ENCODE data around the gene RASGEF1B. TPM values are rescaled to one million over a fixed set of nuclear protein-coding genes. Genes with fewer than 3 reads are reported as not detected.

Gene RASGEF1B
- total RNA-seq, 1 donor from 2014 or later: 0.26 TPM

DNA sequence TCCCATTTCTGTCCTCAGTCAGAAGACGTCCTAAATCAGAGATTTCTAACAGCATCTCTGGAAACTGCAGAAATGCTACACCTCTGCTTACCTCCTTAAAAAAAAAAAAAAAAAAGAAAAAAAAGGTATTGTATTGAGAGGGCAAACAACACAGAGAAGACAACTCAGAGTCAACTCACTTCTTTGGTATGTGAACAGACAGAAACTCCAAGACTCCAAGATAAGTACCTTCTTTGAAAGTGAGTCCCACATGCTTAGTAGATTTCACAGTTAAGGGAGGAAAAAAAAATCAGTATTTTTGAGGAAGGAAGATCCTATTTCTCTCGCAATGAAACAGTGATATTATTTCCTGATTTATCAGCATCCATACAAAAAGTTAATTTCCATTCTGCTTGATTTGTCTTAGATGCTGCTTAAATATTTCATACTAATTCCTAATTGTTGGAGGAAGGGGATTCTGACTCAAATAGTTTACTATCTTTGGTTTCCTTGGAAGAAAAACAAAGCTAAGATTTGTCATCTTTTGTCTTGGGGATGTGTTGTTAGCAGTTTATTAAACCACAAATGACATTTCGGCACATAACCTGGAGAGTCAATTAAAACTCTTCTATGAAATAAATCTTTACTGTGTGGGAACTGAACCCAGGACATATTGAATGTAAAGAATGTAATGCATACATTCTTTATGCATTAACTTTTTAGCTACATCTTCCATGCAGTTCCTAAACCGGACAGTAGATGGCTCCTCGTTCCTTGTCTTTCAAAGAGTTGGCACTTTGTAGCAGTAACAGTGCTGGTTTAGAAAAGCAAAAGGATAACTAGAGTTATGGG is 4.7 kb downstream of the RASGEF1B start:
- DNase-seq (ENCODE audit: low read depth, low spot score): no peak

DNA sequence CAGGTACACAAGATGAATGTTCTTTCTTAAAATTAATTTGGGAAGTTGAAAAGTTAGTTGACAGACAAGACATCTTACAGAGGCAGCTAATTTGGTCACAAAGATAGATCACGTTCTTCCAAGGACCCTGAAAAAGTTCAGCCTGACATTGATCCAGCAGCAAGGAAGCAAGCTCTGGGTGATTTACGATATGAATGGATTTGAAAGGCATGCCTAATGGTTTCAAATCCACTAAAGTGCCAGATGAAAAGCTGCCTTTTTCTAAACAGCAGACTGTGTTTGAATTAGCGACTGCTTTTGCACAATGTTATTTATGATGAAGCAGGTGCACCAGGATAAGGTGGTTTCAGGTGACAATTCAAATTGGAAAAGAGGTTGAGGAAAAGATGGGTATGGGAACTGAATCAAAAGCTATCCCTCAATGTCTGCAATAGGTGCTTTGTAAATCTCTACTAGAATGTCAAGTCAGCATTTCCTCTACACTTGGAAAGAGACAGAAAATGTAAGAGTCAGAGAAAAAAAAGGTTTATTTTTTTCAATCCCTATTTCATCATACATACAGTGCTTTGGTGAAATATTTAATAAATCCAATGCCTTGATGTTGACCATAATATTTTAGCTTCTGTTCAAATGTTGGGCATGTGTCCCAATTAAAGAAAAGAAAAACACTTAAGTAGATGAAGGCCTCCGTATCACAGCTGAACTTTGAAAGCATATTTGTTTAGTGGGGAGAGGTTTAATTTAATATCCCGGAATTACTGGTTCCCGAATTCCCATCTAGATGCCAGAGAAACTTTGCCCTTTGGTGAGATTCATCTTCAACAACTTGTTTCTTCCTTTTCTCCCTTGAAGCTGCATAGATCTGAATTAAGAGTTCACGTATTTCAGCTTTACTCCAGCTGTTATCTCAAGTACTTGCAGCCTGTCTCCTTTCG is 6.0 kb downstream of the RASGEF1B start:
- DNase-seq (ENCODE audit: low read depth, low spot score): no peak

DNA sequence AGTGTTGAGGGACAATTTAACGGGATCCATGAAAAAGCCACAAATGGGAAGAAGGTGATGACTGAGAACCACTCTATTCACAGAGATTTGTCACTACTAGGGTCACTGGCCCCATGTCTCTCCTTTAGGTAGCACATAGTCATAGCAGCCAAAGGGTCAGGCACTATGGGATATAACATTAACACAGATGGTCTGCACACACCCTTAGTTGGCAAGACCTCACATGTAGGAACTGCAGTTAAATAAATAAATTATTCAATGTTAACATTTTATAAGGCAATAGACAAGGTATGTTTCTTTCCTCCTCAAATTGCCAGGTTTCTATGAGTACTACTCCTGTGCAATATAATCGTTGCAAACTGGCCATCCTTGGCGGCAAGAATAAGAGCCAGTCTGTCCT is 10.9 kb downstream of the RASGEF1B start:
- DNase-seq (ENCODE audit: low read depth, low spot score): no peak

DNA sequence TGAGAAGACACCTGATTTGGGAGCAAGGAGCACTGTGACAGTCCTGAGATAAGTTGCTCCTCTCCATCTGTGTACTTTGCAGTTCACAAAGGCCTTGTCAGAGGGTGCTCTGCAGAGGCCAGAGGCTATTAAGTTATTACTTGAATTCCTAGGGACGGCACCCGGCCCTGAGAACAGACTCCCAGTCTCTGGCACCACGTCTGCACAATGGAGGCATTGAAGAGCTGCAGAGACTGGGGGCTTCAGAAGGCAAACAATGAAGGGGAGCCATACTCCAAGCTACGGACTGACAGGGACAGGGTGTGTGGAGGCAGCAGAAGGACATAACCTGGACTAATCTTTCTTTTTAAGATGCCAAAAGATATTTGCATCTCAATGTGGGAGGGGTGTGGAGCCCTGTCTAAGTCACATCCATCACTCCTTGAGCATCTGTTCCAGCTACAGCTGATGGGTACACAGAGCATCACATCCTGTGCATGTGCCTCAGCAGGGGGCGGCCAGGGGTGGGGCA is 11.5 kb downstream of the RASGEF1B start:
- no peak for DNase-seq (ENCODE audit: low read depth, low spot score)

DNA sequence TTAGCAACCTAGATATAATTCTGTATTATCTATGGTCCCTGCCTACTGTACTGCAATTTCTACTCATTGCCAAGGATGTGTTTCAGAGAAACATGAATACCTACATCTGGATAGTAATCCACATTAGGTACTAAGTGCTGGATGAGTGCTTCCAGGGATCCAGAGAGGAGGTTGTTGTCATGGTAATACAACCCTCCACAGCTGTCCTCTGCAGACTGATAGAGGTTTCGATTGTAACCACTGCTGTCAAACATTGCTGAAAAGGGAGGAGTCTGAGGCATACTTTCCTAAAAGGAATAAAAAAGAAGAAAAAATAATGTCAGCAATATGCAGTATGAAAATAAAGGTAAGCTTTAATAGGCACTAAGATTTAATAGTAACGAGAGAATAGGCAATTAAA is 12.5 kb downstream of the RASGEF1B start:
- no peak for DNase-seq (ENCODE audit: low read depth, low spot score)

DNA sequence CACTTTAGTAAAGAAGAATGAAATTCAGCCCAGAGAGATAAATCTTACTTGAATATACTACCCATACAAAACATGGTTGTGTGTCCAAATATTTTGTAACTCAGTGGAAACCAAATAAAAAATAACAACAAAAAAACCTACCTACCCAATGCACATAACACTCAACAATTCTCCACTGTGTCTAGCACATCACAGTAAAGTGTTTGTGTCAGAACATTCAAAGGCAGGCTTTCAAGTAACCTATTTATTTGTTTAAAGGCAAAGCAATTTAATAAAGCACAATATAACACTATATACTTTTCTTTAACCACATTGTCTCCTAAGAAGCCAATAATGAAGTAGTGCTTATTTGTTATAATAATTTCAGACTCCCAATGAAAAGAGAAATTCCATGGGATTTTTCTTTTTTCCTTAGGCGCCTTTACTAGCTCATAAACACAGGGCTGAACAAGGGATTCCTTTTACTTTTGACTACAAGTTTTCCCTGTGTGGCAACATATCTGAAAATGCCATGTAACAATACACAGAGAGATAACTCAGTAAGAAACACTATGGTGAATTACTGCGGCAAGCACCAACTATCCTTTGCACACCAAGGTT is 13.7 kb downstream of the RASGEF1B start:
- DNase-seq (ENCODE audit: low read depth, low spot score): no peak

DNA sequence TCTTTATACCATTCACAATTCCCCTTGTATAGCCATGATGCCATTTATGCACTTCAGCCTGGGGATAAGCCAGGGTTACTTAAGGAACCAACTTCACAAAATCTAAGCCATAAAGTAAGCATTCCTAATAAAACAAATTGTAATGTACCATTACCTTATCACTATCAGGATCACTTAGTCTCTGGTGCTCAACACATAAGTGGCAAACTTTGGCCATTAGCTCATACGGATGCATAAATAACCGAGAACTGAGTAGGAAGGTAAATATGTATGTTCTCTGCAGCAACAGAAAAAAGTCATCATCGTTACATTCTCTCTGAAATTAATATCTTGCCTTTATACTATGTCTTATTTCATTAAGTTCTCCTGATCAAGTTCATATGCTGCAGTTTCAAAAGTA is 14.4 kb downstream of the RASGEF1B start:
- no peak for DNase-seq (ENCODE audit: low read depth, low spot score)

DNA sequence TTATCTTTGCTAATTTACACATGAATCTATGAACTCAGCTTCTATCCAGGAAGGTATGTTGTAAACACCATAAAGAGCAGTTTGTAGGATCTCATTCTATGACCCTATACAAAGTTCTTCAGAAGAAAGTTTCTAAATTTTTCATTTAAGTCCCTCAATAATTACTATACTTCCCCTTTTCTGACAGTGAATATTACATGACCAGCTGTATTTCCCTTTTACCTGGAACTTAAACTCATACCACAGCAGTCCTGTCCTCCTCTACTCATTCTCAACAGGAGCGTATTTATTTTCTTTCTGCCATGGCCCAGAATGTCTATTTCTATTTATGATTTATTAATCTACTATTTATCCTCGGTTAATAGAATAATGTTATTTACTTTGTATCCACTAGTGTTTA is 15.8 kb downstream of the RASGEF1B start:
- no peak for DNase-seq (ENCODE audit: low read depth, low spot score)

DNA sequence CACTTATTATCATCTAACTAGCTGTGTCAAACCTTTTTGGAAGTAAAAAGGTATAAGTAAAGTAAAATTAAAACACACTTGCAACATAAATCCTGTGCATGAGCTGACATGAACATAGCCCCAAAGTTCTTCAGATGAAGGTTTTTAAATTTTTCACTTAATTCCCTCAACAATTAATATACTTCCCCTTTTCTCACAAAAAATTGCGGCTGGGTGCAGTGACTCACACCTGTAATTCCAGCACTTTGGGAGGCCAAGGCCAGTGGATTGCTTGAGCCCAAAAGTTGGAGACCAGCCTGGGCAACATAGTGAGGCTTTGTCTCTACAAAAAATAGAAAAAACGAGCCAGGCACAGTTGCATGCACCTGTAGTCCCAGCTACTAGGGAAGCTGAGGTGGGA is 16.8 kb downstream of the RASGEF1B start:
- DNase-seq (ENCODE audit: low read depth, low spot score): no peak

DNA sequence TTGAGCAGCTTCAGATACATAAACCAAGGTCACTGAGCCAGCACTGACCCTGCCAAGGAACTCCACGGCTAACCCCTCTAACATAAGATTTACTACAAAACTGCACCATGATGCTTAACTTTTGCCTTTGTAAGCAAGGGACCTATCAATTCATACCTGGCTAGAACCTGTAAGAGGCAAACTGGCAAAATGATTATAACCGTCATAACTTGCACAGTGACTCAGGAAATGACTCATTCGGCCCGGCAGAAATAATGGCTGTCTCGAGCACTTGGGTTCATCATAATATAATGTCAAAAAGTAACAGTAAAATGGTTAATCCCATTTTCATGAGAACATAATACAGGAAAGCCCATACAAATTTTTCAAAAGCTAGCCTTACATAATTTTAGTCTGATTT is 17.2 kb downstream of the RASGEF1B start:
- no peak for DNase-seq (ENCODE audit: low read depth, low spot score)

DNA sequence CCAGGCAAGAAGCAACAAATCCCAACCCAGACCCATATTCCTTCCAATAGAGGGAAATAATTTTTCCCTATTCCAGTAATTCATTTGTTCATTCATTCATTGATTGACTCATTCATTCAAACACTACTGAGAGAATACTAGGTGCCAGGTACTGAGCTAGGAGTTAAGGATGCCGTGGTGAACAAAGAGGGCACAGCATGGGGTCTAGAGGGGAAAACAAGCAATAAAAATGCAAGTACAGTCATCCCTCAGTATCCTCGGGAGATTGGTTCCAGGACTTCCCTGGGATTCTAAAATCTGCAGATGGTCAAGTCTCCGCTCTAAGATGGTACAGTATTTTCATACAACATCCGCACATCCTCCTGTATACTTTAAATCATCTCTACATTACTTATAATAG is 18.7 kb downstream of the RASGEF1B start:
- no peak for DNase-seq (ENCODE audit: low read depth, low spot score)

DNA sequence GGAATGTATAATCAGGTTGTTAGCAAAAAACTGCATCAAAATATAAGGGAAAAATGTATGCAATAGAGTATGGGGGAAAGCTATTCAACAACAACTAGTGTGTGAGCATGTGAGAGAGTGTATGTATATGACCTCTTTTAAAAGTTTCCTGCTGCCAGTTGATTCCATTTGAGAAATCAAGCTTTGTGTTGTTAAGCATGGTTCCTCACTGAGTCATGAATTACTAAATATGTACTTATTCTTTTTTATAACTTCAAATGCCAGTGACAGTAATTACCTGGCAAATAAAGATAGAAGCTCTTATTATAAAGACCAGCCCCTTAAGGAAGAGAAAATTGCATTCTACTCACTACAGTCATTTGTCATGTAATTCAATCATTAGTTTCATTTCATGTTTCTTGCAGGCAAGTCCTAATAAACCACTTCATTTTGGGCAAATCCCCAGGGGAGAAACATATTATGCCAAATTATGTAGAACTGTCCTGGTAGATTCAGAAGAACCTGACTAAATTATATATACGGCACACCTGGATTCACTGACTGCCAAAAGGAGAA is 19.2 kb downstream of the RASGEF1B start:
- DNase-seq (ENCODE audit: low read depth, low spot score): no peak

DNA sequence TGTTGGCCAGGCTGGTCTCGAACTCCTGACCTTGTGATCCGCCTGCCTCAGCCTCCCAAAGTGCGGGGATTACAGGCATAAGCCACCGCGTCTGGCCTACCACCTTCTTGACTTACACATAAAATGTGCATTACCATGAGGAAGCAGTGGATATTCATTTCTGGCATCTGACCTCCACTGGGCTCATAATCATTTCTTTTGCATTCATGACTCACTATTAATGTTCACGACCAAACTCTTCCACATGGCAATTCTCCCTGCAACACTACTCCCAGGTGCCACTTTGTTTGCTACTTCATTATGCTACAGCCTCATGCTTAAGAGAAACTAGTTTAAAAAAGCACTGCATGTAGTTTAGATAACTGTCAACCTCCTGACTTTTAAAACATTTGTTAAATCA is 22.7 kb downstream of the RASGEF1B start:
- no peak for DNase-seq (ENCODE audit: low read depth, low spot score)

DNA sequence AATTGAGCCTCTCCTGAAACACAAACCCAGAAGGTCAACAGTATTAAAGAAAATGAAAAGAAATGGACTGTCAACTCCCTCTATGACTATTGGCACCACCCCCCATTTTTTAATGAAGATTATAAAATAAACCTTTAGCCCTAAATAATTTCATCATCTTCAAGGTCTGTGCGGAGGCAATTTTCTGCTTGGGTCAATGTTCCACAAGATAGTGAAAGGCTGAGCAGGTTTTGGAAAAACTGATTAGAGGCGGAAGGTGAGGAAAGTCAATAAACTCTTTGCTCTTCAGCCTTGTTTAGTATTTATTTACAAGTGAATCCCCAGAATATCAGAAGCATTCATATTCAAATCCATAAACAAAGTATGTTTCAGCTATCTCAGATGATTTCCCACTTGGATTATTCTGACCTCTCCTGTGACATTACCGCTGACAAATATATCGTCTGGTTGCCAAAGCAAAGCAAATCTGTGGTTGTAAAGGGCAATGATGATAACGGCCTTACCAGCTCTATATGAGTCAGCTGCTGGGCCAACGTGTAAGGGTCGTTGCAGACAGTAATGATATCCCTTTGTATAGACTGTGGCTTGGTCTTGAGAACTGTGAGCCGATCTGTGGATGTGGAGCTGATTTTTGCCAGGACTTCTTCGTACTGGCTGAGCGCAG is 24.0 kb downstream of the RASGEF1B start:
- no peak for DNase-seq (ENCODE audit: low read depth, low spot score)

DNA sequence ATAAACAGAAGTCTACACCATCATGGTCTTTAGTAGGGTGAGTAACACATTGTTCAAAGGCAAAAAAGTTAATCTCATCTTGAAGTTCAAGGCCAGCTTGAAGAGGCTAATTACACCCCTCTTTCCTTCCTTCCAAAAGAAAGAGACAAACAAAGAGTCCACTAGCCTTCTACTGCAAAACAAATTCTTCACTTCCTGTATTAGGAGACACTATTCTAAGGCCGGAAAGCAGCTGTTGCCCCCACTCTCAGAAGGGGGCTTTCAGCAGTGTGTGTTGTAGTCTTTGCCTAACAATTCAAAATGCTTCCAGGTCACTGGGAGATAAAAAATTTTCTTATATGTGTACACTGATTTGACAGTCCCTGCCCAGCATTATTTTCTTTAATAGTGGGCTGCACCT is 25.1 kb downstream of the RASGEF1B start:
- DNase-seq (ENCODE audit: low read depth, low spot score): no peak

DNA sequence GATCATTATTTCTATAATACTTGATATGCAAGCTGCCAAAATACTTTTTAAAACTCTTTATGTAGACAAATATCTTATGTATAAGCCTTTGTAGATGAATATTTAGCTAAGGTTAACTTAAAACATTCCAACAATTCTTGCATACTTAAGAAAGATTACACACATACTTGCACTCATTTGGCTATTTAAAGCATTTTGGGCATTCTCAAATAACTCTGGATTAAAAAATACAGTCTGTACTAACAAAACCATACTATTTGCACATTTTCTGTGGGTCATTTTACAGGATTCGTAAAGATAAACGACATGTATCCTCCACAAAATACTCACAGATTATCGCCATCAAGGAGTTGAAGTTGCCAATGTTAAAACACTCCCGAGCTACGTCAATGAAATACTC is 26.5 kb downstream of the RASGEF1B start:
- DNase-seq (ENCODE audit: low read depth, low spot score): no peak

DNA sequence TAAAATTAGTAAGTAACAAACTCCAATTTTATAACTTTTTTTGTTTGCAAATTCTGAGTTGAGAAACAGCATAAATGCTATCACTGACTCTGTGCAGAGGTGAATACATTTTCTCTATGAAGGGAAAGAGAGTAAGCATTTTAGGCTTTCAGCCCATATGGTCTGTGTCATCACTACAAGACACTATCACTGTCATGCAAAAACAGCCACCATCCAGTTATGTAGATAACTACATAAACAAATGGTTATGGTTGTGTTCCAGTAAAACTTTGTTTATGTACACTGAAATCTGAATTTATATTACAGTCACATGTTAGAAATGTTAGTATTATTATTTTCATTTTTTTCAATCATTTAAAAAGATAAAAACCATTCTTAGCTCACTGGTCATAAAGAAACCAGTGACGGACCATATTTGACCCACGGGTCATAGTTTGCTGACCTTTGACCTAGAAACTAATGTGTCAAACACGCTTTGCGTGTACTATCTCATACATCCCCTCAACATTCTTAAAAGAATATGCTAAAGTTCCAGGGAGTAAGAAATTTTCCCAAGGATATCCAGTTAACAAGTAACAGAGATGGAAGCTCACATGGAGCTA is 29.1 kb downstream of the RASGEF1B start:
- DNase-seq (ENCODE audit: low read depth, low spot score): no peak

DNA sequence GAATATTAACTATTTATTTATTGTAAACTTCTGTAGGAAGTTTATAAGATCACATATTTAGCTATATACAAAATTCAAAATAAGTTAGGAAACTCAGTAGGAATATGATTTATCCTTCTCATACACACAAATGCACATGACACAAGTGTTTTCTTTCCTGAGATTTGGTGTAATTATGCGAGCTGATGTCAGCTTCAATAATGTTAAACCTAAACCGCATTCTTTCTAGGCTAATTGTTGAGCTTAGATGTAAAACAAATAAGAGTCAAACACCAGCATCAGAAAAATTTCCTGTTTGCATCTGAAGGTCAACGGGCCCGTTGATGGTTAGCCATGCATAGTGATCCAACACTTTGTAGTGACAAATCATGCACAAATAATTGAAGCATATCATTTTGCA is 30.8 kb downstream of the RASGEF1B start:
- no peak for DNase-seq (ENCODE audit: low read depth, low spot score)

DNA sequence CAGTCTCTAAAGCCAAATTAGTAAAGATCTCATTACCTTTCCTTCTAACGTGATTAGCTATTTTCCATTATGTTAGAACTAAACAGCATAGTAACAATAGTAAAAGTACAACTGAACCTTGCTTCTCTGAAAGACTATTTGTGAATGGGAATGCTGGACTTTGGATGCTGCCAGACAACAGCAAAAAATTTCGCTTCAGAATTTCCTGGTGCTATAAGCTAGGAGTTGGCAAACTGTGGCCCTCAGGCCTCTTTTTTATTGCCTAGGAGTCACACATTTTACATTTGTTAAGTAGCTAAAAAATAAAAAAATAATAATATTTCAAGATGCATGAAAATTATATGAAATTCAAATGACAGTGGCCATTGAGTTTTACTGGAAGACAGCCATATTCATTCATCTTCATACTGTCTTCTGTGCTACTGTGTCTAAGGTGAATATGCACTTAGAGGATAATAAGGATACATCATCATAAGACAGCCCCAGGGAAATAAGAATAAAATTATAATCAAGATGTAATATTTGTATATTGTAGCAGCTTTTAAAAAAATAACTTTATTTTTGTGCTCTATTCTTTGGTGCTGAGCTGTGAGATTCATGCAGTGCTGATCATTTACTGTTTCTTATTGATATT is 34.6 kb downstream of the RASGEF1B start:
- no peak for DNase-seq (ENCODE audit: low read depth, low spot score)

DNA sequence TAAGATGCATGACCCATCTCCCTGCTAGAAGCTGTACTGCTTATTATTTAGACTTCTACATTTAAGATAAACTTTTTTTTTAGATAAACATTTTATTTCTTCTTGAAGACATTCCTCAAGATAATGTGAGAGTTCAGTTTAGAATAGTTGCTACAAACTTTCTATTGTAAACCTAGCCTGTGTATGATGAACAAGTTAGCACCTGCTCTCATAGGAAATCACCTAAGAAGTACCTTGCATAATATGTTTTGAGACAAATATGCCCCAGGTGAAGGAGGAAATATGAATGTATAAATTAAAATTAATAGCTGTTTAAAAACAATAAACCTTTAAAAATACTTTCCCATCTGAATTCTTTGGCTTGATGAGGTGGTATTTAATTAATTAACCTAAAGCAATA is 35.6 kb downstream of the RASGEF1B start:
- DNase-seq (ENCODE audit: low read depth, low spot score): no peak

Data from pulmonary artery endothelial cell (primary cell).